Omental fat pad (tissue), 4 donors: ENCODE data around the gene RARRES1. TPM values are rescaled to one million over a fixed set of nuclear protein-coding genes. Genes with fewer than 3 reads are reported as not detected.

Experiments used
- ATAC-seq: fragments of 150-250 bp; one replicate; pipeline ENCODE4 v1.9.1; 2016; ENCODE audit warnings: mild to moderate bottlenecking, moderate library complexity; ENCODE audit not compliant: low FRiP score
- DNase-seq: peaks from one replicate; pipeline ENCODE4 v3.0.0-alpha.2; 2019; ENCODE audit warnings: low spot score
- total RNA-seq, 4 donors: library from RNA; depleted of rRNA; stranded (reverse); fragments of >200 nt; gene quantifications; one replicate each; pipeline ENCODE4 v1.1.0, GENCODE V29; 2016
- TF ChIP-seq, protein P1 (sequence below), 3 donors: fragments of 450-650 bp; IDR thresholded peaks; one replicate each; pipeline ENCODE4 v1.5.1; 2016 to 2017; ENCODE audit warnings: antibody characterized with exemption in 3 of 3, mild to moderate bottlenecking in 3 of 3, moderate library complexity in 2 of 3

Gene RARRES1
- total RNA-seq: 100 to 1,000 TPM in 3 of 4 donors, 10 to 100 TPM in 1; 16.1 to 691 (median 335) TPM

DNA sequence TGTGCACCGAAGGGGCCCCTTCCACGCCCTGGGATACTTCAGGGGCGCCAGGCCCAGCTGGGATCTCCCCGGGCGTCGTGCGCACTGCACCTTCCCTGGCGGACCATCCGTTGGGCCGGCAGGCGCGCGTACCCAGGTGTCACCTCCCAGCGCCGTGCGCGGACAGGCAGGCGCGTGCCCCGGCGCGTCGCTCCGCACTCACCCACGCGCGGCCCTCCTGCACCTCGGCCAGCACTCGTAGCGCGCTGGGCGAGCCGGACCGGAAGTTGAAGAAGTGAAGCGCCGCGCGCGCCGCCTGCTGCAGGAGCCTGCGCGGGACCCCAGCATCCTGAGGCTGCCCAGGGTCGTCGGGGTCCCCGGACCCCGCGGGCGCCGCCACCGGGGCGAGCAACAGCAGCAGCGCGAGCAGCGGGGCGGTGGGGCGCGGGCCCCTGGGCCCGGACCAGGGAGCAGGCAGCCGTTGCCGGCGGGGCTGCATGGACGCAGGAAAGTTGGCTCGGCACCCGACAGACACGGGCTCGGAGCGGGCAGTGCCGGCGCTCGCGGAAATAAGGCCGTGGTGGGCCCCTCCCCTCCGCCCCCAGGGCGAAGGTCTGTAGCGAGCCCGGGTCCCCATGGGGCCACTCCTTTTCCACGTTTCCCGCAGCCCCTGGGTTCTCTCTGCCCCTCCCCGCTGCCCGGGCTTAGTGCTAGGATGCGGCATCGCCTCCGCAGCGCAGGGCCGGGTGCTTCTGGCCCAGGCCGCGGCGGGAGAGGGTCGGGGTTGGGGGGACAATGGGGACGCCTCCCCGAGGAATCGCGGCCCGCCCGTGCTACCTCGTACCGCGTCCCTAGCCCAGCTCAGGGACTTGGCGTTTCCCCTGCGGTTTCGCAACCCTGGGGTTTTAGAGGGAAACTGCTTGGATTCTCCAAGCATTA, at the start of gene RARRES1:
Gene RARRES1 (minus strand): TSS at position 520 of the 918 bp plus-strand sequence. CDS start 42 bp downstream, at position 478.
- DNase-seq (peak; percentile 58), ATAC-seq (peak; percentile 70)
- TF ChIP-seq, protein P1, sequence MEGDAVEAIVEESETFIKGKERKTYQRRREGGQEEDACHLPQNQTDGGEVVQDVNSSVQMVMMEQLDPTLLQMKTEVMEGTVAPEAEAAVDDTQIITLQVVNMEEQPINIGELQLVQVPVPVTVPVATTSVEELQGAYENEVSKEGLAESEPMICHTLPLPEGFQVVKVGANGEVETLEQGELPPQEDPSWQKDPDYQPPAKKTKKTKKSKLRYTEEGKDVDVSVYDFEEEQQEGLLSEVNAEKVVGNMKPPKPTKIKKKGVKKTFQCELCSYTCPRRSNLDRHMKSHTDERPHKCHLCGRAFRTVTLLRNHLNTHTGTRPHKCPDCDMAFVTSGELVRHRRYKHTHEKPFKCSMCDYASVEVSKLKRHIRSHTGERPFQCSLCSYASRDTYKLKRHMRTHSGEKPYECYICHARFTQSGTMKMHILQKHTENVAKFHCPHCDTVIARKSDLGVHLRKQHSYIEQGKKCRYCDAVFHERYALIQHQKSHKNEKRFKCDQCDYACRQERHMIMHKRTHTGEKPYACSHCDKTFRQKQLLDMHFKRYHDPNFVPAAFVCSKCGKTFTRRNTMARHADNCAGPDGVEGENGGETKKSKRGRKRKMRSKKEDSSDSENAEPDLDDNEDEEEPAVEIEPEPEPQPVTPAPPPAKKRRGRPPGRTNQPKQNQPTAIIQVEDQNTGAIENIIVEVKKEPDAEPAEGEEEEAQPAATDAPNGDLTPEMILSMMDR (IDR thresholded peaks at IDR 0.05): no peak

- TF ChIP-seq, protein P1 (IDR thresholded peaks at IDR 0.05): no peak
- ATAC-seq (no peak), DNase-seq (no peak)
These were observed 49.6 kb upstream of the RARRES1 start for GRCh38 chr3:158781849-158782248.

- ATAC-seq: no peak
- no peak for DNase-seq
These were observed 48.9 kb upstream of the RARRES1 start for GRCh38 chr3:158781191-158781590.

GRCh38 chr3:158780766-158781165, 48.5 kb upstream of the RARRES1 start:
- DNase-seq (no peak), ATAC-seq (no peak)
- TF ChIP-seq, protein P1 (IDR thresholded peaks at IDR 0.05): no peak

More at GRCh38 chr3:158781191-158781590, 48.9 kb upstream of the RARRES1 start:
- TF ChIP-seq, protein P1 (IDR thresholded peaks at IDR 0.05): no peak

GRCh38 chr3:158777161-158777873, 45.1 kb upstream of the RARRES1 start:
- TF ChIP-seq, protein P1 (IDR thresholded peaks at IDR 0.05): no peak
- DNase-seq (no peak), ATAC-seq (no peak)

DNA sequence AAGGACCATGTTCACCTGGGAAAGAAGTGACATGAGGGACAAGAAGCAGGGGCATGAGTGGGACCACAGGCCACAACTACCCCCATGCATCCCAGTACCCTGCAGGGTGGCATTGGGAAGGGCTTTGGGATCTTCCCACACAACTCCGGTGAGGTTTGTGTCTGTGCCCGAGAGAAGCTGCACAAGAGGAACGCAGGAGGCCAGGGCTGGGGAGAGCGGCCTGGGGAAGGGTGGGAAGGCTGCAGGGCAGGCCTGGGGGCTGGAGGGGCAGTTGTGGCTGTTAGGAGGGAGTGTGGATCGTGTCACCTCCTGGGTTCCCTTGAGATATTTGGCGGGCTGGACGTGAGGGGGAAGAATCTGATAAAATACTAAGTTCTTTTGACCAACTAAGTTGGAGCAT, 44.3 kb upstream of the RARRES1 start:
- TF ChIP-seq, protein P1 (IDR thresholded peaks at IDR 0.05): no peak
- ATAC-seq (no peak), DNase-seq (no peak)
